Peyer's patch (tissue), 4 donors: Measurements from ENCODE around the gene PAM16. TPM values are rescaled to one million over a fixed set of nuclear protein-coding genes. Genes with fewer than 3 reads are reported as not detected.

ENCODE experiments used
- DNase-seq, 3 donors: peaks; one replicate each; pipeline ENCODE4 v3.0.0-alpha.2; 2017 to 2019
- H3K27ac ChIP-seq, 4 donors: fragments of 200-600 bp; sonication (generic); one replicate each; pipeline ENCODE4 v1.5.1; 2016 to 2019
- H3K27me3 ChIP-seq, 2 donors: fragments of 200-600 bp; sonication (generic); one replicate each; pipeline ENCODE4 v1.5.1; 2019
- H3K36me3 ChIP-seq, 3 donors: fragments of 200-600 bp; sonication (generic); one replicate each; pipeline ENCODE4 v1.5.1; 2016 to 2019
- H3K4me1 ChIP-seq, 4 donors: fragments of 200-600 bp; sonication (generic); one replicate each; pipeline ENCODE4 v1.5.1; 2016 to 2019
- H3K4me3 ChIP-seq, 4 donors: fragments of 200-600 bp; sonication (generic); 1 replicate in 3 of 4; 2 replicates in 1 of 4; pipeline ENCODE4 v1.5.1; 2016 to 2019; ENCODE audit warnings: mild to moderate bottlenecking in 1 of 4
- H3K9me3 ChIP-seq, 4 donors: fragments of 200-600 bp; sonication (generic); one replicate each; pipeline ENCODE4 v1.5.1; 2016 to 2019; ENCODE audit warnings: mild to moderate bottlenecking in 1 of 4
- POLR2A ChIP-seq, 2 donors: fragments of 450-650 bp; IDR thresholded peaks; one replicate each; pipeline ENCODE4 v1.5.1; 2017; ENCODE audit warnings: antibody characterized with exemption in 2 of 2, mild to moderate bottlenecking in 2 of 2, moderate library complexity in 2 of 2
- total RNA-seq, 4 donors: library from RNA; depleted of rRNA; stranded (reverse); fragments of >200 nt; gene quantifications; one replicate each; pipeline ENCODE4 v1.1.0, GENCODE V29; 2016
- TF ChIP-seq, protein P1 (sequence below), 6 experiments: fragments of 450-650 bp in 4 of 6; fragments of 200-600 bp in 2 of 6; sonication (generic) in 1 of 6; IDR thresholded peaks; one replicate each; pipeline ENCODE4 v1.5.1; 2017 to 2019; ENCODE audit warnings: antibody characterized with exemption in 6 of 6, mild to moderate bottlenecking in 3 of 6, moderate library complexity in 1 of 6

Gene PAM16
- total RNA-seq, 4 donors from 2014 or later: 18.2 to 61.4 (median 49.3) TPM

DNA sequence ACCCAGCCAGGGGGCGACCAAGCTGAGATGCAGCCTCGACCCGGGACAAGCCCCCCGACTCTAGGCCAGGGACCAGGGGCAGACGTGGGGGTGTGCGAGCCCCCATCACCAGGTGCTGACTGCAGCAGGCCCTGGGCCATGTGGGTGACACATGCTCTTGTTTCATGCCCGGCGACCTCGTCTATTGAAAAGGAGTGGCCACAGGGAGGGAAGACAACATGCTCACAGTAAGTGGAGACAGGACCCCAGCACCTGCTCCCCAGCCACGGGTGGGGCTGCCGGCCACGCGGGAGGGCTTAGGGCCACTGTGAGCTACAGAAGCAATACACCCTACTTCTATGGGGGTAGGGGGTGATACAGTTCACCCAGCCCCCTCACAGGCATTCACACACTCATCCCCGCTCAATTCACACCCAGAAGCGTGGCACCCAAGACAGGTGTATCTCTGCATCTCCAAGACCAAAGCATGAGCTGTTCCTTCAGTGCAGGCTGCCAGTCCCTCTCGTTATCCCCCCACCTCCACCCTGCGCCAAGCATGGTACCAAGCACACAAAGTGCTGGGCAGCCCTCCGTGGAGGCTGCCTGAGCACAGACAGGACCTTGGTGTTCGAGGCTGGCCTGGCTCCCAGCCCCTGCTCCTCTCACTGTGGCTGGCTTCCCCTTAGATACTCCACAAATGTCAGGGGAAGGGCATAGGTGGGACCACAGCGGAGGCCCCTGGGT lies 34.1 kb upstream of the PAM16 start:
- no peak for DNase-seq
- H3K4me1 ChIP-seq: no peaks in the 10 kb centered on the region
- H3K4me3 ChIP-seq: no peak overlapping the region
- no peak overlapping the region for H3K27ac ChIP-seq
- peaks cover 0 to 90% (median 0%) of the 10 kb centered on the region in 3 donors for H3K36me3 ChIP-seq
- no peaks in the 10 kb centered on the region for H3K9me3 ChIP-seq
- no peaks in the 10 kb centered on the region for H3K27me3 ChIP-seq
- TF ChIP-seq POLR2A (IDR thresholded peaks at IDR 0.05): no peak
- TF ChIP-seq, protein P1, sequence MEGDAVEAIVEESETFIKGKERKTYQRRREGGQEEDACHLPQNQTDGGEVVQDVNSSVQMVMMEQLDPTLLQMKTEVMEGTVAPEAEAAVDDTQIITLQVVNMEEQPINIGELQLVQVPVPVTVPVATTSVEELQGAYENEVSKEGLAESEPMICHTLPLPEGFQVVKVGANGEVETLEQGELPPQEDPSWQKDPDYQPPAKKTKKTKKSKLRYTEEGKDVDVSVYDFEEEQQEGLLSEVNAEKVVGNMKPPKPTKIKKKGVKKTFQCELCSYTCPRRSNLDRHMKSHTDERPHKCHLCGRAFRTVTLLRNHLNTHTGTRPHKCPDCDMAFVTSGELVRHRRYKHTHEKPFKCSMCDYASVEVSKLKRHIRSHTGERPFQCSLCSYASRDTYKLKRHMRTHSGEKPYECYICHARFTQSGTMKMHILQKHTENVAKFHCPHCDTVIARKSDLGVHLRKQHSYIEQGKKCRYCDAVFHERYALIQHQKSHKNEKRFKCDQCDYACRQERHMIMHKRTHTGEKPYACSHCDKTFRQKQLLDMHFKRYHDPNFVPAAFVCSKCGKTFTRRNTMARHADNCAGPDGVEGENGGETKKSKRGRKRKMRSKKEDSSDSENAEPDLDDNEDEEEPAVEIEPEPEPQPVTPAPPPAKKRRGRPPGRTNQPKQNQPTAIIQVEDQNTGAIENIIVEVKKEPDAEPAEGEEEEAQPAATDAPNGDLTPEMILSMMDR (IDR thresholded peaks at IDR 0.05): no peak

DNA sequence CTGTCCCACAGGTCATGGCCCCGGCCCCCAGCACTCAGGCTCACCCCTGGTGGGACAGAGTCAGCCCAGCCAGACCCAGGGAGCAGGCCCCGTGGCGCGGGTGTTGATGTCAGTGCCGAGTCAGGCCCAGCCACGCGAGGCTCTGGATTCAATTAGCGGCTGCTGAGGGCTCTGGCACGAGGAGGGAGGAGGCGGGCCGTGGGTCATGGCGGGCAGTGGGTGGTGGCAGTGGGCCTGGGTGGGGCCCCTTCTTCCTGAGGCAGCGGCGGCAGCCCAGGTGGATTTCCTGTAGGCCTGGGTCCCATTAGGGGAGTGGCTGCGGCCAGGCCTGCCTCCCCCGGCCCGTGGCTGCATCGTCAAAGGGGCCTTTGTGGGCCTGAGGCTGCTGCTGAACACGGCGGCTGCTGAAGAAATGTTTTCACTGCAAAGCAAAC lies 33.4 kb upstream of the PAM16 start:
- DNase-seq: no peak
- H3K36me3 ChIP-seq: peaks cover 0 to 83% (median 0%) of the 10 kb centered on the region in 3 donors
- no peak overlapping the region for H3K27ac ChIP-seq
- no peaks in the 10 kb centered on the region for H3K27me3 ChIP-seq
- no peaks in the 10 kb centered on the region for H3K9me3 ChIP-seq
- no peaks in the 10 kb centered on the region for H3K4me1 ChIP-seq
- no peak overlapping the region for H3K4me3 ChIP-seq
- TF ChIP-seq, protein P1 (IDR thresholded peaks at IDR 0.05): no peak
- TF ChIP-seq POLR2A (IDR thresholded peaks at IDR 0.05): no peak

DNA sequence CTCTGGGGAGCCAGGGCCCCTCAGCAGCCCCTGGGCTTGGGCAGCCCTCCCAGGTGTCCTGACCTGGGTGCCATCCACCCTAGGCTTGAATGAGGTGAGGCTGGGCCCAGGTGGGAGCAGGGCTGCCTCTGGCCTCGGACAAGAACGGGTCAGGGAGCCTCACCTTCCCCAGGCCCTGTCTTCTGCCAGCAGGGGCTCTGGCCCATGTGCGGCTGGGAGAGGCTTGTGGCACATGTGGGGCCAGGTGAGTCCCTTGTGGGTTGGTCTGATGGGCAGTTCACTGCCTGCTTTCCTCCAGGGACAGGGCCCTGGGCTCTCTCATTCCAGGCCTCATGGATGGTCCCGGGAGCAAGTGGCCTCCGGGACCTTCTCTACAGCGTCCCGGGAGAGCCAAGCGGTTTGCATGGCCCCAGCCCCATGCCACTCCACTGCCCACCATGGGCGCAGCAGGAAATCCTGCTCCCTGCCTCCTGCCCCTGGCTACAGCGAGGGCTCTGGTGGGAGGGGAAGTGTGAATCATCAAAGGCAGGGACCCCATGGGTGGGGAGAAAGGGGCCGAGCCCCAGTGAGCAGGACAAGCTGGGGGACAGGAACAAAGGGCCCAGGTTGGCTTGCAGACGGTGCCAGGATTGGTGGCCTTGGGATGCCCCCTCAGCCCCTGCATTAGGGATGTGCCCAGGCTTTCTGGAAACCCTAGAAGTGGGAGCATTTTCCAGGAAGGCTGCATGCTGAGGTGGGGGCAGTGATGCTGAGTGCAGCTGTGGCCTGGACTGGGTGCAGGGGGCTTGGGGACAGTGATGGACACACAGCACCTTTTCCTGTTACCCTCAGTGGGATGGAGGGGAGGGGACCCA lies 32.7 kb upstream of the PAM16 start:
- no peak for DNase-seq
- no peak overlapping the region for H3K4me3 ChIP-seq
- H3K27me3 ChIP-seq: no peaks in the 10 kb centered on the region
- no peak for TF ChIP-seq POLR2A (IDR thresholded peaks at IDR 0.05)
- TF ChIP-seq, protein P1 (IDR thresholded peaks at IDR 0.05): no peak
- no peak overlapping the region for H3K27ac ChIP-seq
- H3K9me3 ChIP-seq: no peaks in the 10 kb centered on the region
- peaks cover 0 to 76% (median 0%) of the 10 kb centered on the region in 3 donors for H3K36me3 ChIP-seq
- H3K4me1 ChIP-seq: no peaks in the 10 kb centered on the region

DNA sequence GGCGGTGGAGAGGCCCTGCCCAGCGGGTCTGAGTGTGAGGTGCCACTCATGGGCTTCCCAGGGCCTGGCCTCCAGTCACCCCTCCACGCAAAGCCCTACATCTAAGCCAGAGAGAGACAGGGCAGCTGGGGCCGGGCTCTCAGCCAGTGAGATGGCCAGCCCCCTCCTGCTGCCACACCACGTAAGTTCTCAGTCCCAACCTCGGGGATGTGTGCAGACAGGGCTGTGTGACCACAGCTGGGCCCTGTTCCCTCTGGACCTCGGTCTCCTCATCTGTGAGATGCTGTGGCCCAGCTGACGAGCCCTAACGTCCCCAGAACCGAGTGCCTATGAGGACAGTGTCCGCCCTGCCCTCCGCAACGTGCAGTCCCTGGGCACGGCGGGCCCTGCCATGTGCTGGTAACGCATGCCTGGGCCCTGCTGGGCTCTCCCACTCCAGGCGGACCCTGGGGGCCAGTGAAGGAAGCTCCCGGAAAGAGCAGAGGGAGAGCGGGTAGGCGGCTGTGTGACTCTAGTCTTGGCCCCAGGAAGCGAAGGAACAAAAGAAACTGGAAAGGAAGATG lies 31.8 kb upstream of the PAM16 start:
- Histone ChIP-seq H3K4me3 (no peak overlapping the region), H3K9me3 (no peaks in the 10 kb centered on the region), H3K27me3 (no peaks in the 10 kb centered on the region), H3K27ac (no peak overlapping the region), H3K36me3 (peaks cover 0 to 66% (median 0%) of the 10 kb centered on the region in 3 donors), H3K4me1 (peaks cover 0 to under 1% (median 0%) of the 10 kb centered on the region in 4 donors)
- no peak for TF ChIP-seq POLR2A (IDR thresholded peaks at IDR 0.05)
- TF ChIP-seq, protein P1 (IDR thresholded peaks at IDR 0.05): no peak
- DNase-seq: no peak

DNA sequence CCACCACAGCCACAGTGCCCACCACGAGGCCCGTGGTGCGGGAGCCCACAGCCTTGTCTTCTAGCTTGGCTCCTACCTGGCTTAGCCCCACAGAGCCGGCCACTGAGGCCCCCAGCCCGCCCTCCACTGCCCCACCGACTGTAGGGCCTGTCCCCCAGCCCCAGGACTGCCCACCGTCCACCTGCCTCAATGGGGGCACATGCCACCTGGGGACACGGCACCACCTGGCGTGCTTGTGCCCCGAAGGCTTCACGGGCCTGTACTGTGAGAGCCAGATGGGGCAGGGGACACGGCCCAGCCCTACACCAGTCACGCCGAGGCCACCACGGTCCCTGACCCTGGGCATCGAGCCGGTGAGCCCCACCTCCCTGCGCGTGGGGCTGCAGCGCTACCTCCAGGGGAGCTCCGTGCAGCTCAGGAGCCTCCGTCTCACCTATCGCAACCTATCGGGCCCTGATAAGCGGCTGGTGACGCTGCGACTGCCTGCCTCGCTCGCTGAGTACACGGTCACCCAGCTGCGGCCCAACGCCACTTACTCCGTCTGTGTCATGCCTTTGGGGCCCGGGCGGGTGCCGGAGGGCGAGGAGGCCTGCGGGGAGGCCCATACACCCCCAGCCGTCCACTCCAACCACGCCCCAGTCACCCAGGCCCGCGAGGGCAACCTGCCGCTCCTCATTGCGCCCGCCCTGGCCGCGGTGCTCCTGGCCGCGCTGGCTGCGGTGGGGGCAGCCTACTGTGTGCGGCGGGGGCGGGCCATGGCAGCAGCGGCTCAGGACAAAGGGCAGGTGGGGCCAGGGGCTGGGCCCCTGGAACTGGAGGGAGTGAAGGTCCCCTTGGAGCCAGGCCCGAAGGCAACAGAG lies 31.0 kb upstream of the PAM16 start:
- Histone ChIP-seq H3K9me3 (no peaks in the 10 kb centered on the region), H3K27me3 (no peaks in the 10 kb centered on the region), H3K27ac (no peak overlapping the region), H3K36me3 (peaks cover 0 to 59% (median 0%) of the 10 kb centered on the region in 3 donors), H3K4me1 (peaks cover 0 to 7% (median 0%) of the 10 kb centered on the region in 4 donors), H3K4me3 (no peak overlapping the region)
- TF ChIP-seq POLR2A (IDR thresholded peaks at IDR 0.05): no peak
- TF ChIP-seq, protein P1 (IDR thresholded peaks at IDR 0.05): no peak
- DNase-seq: no peak
